OCI-M2 (cell line): ENCODE data around the gene LRFN2.

Source experiments
- DNase-seq: peaks from one replicate; lab custom pipeline; 2025; ENCODE audit not compliant: unreplicated experiment; lab: John Stamatoyannopoulos, UW

LRFN2 gene

GRCh38 chr6:40586369-40587201, 579 bp downstream of the LRFN2 start:
- no peak for DNase-seq

- DNase-seq = no peak
Observed at GRCh38 chr6:40585651-40586269, 1.4 kb downstream of the LRFN2 start.

- DNase-seq = no peak
Observed at GRCh38 chr6:40585223-40585622, 1.9 kb downstream of the LRFN2 start.

GRCh38 chr6:40584741-40585140, 2.4 kb downstream of the LRFN2 start:
- DNase-seq = no peak

- DNase-seq = no peak
Observed at GRCh38 chr6:40583709-40584108, 3.5 kb downstream of the LRFN2 start.

- no peak for DNase-seq
Observed at GRCh38 chr6:40582892-40583291, 4.3 kb downstream of the LRFN2 start.

- no peak for DNase-seq
Observed at GRCh38 chr6:40579101-40579500, 8.1 kb downstream of the LRFN2 start.

GRCh38 chr6:40577672-40578071, 9.5 kb downstream of the LRFN2 start:
- DNase-seq = no peak

- DNase-seq = no peak
Observed at GRCh38 chr6:40573221-40573620, 13.9 kb downstream of the LRFN2 start.

GRCh38 chr6:40569162-40569910, 17.8 kb downstream of the LRFN2 start:
- no peak for DNase-seq

- DNase-seq = no peak
Observed at GRCh38 chr6:40568062-40568708, 19.0 kb downstream of the LRFN2 start.

- DNase-seq = no peak
Observed at GRCh38 chr6:40563111-40563510, 24.1 kb downstream of the LRFN2 start.

GRCh38 chr6:40559056-40559455, 28.1 kb downstream of the LRFN2 start:
- DNase-seq = no peak

- DNase-seq = no peak
Observed at GRCh38 chr6:40558102-40558501, 29.1 kb downstream of the LRFN2 start.

GRCh38 chr6:40556881-40557280, 30.3 kb downstream of the LRFN2 start:
- DNase-seq = no peak

- DNase-seq = no peak
Observed at GRCh38 chr6:40556023-40556422, 31.1 kb downstream of the LRFN2 start.

- DNase-seq = no peak
Observed at GRCh38 chr6:40555092-40555491, 32.1 kb downstream of the LRFN2 start.

- DNase-seq = no peak
Observed at GRCh38 chr6:40552941-40553340, 34.2 kb downstream of the LRFN2 start.

- DNase-seq = no peak
Observed at GRCh38 chr6:40551966-40552505, 35.1 kb downstream of the LRFN2 start.

- no peak for DNase-seq
Observed at GRCh38 chr6:40550202-40551101, 36.7 kb downstream of the LRFN2 start.
